DMS53 (cell line): ENCODE data around the gene SPIRE1.

Experiments used
- DNase-seq: peaks from one replicate; lab custom pipeline; 2025; lab: John Stamatoyannopoulos, UW

The SPIRE1 gene

DNA sequence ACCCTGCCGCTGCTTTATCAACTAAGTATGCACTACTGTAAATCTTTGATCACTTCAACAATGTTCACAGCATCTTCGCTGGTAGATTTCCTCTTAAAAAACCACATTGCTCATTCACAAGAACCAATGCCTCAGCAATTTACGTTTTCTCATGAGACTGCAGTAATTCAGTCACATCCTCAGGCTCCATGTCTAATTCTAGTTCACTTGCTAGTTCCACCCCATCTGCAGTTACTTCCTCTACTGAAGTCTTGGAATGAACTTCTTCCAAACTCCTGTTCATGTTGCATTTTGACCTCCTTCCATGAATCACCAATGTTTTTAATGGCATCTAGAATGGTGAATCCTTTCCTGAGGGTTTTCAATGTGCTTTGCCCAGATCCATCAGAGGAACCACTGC is 214.4 kb downstream of the SPIRE1 start:
- DNase-seq = no peak

DNA sequence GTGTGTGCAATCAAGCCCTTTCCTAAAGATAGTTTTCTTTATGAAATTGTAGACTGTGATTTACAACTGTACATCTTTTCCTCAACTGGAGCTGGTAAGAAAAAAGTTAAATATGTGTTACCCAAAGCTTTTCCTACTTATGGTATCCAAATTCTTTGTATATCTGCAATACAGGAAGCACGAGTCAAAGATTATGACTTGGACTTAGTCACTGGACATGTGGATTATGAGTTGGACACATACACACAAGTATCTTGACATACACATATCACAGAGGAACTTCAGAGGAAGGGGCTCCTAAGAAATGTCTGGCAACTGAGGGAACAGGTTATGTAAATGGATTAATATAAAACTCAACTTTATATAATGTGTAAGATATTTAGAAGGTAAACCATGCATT is 215.0 kb downstream of the SPIRE1 start:
- no peak for DNase-seq

DNA sequence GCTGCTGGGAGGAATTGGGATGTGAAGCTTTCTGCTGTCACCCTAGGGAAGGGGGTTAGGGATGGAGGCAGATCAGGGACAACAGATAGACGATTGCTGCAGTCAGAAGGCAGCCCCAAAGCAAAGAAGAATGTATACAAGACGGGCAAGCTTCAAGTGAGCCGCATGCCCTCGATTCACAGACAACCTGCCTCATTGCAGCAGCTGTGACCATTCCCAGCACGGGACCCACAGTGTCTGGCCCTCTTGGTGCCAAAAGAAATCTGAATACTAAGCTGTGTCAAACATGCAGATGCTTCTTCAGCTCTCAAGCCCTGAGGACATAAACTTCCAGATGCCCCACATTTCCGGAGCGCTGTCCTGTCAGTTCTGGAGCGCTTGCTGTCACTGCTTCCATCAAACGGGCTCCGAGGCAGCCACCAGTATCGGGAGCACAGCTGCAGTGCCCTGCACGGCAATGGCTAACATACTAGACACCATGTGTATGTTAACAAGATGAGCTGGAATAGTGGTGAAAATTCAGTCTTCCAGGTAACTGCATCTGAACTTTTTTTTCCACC is 216.4 kb downstream of the SPIRE1 start:
- peak; percentile 77 for DNase-seq

DNA sequence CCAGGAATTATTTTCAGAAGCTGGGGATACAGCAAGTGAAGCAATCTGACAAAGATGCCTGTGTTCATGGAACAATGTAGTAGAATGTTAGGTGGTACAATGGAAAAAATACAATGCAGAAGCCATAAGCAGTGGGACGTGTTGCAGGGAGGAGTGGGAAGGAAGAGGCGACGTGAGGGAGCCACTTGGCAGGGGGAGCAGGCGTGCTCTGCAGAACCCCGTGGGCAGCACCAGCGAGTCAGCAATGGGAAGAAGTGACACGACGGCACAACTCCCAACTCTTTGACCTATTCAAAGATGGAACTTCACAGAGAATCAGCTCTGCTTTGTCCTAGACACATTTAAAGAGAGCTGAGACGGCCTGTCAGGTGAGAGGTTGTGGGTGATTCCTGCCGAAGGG is 219.7 kb downstream of the SPIRE1 start:
- no peak for DNase-seq

DNA sequence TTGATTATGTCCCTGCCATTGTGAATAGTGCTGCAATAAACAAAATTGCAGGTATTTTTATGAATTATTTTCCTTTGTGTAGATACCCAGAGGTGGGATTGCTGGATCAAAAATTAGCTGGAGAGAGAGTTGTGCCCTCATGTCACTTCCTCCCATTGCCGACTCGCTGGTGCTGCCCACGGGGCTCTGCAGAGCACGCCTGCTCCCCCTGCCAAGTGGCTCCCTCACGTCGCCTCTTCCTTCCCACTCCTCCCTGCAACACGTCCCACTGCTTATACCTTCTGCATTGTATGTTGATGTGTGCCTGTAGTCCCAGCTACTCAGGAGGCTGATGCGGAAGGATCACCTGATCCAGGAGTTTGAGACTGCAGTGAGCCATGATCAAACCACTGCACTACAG is 222.0 kb downstream of the SPIRE1 start:
- no peak for DNase-seq

DNA sequence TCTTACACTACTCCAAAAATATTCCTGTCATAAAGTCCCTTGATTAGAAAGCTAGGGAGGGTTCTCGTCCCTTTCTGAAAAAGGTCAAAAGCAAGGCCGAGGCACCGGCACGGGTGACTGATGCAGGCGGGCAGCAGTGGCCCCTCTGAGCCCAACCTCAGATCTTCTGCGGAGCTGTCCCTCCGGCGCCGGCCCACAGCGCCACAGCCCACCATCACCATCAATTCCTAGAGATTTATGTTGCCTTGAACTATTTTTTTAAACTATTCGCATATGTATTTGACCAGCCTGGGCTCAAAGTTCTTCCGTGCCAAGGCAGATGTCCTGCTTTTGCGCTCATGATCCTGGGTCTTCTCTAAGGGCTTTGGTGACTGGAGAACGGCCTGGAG is 223.4 kb downstream of the SPIRE1 start:
- DNase-seq = no peak

DNA sequence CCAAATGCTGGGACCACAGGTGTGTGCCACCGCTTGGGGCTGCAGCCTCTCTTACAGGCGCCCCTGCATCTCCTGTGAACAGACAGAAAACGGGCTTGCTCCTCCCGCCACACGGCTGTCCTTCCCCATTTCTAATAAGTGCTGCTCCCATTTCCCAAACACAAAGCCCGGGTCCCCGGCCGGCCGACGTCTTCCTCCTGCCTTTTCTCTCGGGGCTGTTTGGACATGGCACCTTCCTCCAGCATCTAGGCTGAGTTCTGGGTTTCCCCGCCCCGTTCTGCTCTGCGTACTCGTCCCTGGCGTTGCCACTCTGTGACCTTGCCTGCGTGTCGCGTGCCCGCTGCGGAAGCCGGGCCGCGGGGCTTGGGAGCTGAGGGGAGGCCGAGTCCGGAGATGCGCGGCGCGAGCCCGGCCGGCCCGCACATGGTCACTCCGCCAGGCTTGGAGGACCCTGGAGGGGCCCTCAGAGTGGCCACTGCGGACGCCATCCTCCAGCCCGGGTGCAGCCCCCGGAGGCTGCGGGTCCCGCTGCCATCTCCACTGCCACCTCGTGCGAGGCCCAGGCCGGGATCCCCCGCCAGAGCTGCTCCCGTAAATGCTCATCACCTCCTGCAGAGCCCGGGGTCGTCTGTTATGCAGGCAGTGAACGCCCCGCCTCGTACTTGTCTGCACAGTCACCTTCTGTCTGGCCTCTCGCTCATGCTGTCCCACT is 223.9 kb downstream of the SPIRE1 start:
- DNase-seq = no peak

DNA sequence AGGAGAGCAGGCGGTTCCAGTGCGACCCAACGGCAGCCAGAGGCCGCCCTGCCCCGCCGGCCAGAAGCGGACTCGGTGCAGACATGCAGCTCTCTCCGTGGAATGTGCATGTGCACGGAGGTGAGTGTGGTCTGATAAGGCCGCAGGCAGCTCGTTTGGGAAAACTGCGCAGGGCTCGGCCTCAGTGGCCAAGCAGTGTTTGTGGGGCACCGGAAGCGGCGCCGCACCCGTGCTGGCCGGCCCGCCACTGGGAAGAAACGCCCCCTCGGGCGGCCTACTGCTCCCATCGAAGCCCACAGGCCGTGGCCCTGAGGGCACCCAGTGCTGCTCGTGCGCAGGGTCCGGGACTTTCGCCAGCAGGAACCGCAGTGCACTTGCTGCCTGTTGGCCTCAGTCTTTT is 225.0 kb downstream of the SPIRE1 start:
- no peak for DNase-seq

DNA sequence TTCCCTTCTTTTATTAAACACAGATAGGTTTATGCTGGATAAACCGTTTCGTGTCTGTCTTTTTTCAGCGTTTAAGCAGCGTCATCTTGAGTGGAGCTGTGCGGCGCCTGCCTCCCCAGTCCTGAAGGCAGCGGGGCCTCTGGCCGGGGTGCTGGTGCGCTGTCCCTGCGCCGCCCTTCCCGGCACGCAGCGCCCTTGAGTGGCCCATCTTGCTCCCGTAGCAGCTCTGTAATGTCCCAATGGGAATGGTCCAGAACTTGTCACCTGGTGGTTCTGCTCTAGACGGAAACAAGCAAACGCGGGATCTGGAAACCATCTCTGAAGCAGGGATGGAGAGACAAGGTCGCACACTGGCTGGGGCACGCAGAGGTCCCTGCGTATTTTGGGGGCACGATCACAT is 225.7 kb downstream of the SPIRE1 start:
- no peak for DNase-seq

DNA sequence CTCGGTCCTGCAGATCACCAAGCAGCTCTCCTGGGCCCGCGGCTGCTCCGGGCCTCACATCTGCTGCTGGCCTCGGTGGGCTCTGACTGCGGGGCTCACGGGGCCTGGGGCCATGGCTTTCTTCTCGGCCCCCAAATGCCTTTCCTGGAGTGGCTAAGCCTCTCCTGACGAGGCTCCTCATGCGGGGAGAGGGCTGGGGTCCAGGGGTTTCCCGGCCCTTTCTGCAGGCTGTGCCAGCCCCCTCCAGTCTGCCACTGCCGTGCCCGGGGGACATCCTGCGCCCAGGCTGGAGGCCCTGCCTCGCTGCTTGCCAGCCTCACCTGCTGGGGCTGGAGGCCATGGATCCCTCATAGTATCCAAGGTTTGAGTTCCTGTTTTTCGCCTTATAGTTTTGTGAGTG is 226.3 kb downstream of the SPIRE1 start:
- DNase-seq = no peak

DNA sequence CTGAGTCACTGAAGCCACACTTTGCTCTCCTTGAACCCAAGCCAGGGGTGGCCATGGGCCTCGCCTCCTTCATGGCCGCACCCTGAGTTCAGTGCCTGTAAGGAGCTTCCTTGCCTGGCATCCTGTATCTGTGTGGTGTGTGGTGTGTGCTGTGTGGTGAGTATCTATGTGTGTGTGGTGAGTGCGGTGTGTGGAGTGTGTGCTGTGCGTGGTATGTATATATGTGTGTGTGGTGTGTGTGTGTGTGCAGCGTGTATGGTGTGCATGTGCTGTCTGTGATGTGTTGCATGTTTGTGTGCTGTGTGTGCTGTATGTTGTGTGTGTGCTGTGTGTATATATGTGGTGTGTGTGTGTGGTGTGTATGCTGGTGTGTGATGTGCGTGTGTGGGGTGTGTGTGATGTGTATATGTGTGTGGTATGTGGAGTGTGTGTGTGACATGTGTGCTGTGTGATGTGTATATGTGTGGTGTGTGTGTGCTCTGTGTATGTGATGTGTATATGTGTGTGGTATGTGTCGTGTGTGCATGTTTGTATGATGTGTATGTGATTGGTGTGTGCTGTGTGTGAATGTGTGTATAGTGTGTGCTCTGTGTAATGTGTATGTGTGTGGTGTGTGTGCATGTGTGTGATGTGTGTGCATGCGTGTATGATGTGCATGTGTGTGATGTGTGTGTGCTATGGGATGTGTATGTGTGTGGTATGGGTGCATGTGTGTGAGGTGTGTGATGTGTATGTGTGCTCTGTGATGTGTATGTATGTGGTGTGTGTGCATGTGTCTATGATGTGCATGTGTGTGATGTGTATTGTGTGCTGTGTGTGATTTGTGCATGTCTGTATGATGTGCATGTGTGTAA is 227.5 kb downstream of the SPIRE1 start:
- DNase-seq = no peak

DNA sequence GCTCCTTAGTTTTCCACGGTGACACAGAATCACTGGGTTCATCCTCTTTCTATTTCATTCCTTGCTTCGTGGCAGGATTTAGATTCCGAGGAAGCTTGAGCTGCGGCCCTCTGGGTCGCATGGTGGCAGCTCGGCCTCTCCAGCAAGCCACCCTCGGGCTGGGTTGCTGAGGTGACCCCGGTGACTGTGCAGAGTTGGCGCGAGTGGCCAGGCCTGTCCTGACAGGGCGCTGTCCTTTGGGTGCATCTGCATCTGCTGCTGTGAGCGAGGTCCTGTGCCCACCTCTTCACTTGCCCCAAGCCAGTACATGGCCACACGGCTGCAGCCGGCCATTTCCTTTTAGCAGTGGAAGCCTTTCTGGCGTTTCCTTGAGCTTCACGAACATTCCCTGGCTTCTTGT is 228.4 kb downstream of the SPIRE1 start:
- DNase-seq = no peak

DNA sequence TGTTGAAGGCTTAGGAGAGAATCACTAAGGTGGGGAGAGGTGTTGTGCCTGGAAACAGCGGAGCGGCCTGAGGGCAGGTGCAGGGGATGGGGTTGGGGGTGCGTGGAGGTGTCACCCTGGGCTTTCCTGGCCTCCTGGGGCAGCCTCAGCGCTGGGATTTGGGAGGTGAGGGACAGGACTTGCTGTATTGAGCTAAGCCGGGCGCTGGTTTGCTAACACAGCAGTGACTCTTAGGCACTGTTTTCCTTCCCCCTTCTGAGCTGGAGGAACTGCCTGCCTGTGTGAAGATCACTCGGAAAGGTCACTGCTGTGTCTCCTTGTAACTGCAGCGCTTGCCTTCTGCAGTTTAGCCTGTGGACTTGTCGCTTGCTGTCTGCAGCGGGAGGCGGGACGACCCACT is 229.0 kb downstream of the SPIRE1 start:
- no peak for DNase-seq

DNA sequence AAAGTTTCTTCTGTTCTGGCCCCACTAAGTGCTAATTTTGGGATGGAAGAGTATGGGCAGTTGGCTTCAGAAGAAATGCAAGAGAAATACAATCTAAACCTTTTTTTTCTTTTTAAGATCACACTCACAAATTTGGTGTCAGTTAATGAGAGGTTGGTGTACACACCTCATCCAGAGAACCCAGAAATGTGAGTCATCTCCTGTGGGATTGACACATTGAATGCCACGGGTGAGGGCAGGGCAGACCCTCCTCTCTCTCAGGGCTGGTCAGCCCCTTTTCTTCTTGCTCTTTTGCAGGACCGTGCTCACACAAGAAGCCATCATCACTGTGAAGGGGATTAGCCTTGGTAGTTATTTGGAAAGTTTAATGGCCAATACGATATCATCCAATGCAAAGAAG is 231.0 kb downstream of the SPIRE1 start:
- DNase-seq = no peak

DNA sequence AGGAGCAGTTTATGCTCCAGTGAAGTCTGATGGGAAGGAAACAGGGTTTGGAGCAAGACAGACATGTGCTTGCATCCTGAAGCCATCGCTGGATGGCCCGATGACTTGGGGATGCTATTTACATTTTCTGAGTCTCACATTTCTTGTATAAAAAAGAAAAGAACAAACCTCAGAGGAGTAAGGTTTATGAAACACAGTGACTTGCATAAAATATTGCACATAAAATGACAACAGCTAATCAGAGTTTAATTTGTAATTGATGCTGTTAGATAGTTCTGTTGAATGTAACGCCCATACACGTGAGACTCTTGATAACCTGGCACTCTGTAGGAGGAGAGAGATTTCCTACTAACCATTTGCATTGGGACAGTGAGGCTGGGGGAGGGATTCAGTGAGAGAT is 233.7 kb downstream of the SPIRE1 start:
- DNase-seq = no peak

DNA sequence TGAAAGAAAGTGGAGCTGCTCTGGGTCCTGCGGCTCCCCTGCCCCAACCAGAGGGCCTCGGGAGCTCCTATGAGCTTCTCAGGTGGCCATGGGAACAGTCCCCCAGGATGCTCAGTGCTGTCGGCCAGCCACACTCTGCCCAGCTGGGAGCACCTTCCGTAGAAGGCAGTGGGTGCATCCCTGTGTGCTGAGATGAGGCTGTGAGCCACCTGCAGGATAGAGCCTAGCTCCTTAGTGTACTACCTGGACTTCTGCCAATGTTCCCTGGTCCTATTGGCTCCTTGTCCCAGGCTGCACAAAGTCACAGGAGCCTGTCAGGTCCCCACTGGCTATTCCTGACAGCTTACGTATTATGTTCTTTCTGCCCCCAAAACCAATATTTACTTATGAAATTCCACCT is 234.1 kb downstream of the SPIRE1 start:
- DNase-seq = peak; percentile 71

DNA sequence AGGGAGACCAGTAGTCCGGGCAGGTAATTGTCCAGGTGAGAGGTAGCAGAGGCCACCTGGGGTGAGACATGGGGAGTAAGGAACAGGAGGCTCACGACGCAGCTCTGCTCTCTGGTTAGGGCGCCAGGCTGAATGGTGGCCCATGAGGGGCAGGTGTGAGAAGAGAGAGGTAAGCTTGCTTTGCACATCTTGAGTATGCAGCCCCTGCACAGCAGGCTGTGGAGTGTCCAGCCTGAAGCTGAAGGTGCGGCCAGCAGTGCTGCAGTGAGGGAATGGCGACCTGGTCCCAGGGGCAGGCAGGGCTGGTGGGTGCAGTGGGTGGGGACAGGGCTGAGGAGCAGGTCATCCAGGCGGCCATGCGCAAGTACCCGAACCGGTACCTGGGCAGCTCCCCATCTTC is 234.5 kb downstream of the SPIRE1 start:
- DNase-seq = no peak

DNA sequence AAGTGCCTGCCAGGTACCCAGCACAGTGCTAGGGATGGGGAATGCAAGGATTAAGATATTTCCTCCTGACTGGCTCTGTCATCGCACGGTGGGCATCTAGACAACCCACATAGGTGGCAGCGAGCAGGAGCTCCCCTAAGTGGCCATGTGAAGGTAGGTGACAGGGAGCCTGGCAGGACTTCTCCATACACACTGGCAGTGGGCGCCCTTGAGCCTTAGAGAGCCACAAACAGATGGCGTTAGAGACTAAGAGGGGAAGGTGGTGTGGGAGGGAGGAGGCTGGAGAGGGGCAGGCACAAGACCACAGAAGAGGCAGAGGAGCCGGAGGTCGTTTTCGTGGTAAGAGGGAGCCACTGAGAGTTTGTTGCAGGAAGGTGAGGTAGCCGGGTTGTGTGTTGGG is 235.0 kb downstream of the SPIRE1 start:
- DNase-seq = peak; percentile 63

DNA sequence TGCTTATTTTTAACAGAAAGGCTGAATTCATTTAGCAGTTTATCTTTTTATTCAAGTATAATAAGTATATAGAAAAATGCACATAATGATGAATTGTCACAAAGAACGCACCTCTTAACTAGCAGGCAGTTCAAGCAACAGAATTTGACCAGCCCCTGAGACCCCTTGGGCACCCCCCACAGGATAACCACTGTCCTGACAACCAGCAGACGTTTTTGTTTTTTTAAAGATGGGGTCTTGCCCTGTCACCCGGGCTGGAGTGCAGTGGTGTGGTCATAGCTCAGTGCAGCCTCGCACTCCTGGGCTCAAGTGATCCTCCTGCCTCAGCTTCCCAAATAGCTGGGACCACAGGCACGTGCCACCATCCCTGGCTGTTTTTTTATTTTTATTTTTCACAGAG is 236.2 kb downstream of the SPIRE1 start:
- DNase-seq = no peak

DNA sequence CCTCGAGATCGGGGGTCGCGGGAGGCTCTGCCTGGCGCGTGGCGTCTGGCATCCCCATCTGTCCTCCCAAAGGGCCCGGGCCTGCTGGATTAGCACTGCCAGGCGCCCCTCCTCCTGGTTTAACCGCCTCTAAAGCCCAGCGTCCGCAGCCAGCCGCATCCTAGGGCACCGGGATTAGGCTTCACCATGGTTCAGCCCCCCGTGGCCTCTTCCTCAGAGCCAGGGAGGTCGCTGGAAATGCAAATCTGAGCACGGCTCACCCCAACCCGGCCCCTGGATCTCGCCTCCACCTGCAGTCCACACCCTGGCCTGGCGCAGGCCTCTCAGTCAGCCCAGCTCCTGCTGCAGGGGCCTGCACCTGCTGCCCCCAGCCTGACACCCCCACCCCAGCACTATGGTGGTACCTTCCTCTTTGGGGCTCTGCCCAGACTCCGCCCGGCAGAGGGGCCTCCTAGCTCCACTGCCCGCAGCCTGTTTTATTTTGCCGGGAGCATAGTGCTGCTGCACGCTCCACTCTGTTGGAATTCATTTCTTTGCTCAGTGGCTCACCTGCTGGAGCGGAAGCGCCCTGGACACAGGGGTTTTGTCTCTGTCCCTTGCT is 237.0 kb downstream of the SPIRE1 start:
- peak; percentile 56 for DNase-seq

DNA sequence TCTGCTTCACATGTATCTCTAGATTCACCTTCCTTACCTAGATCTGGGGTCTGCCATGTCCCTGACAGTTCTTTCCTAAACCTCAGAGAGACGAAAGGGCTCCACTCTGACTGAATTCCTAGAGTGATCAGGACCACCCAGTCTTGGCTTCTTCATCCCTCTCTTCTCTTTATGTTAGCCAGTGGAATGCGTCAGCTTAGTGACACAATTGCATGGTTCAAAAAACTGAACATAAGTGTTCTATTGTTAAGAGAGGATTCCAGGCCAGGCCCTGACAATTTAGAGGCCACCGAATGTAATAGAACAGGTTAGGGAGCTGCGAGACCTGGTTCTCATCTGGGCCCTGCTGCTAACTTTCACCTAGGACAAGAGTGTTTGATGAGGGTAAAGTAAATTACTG is 240.2 kb downstream of the SPIRE1 start:
- DNase-seq = no peak

DNA sequence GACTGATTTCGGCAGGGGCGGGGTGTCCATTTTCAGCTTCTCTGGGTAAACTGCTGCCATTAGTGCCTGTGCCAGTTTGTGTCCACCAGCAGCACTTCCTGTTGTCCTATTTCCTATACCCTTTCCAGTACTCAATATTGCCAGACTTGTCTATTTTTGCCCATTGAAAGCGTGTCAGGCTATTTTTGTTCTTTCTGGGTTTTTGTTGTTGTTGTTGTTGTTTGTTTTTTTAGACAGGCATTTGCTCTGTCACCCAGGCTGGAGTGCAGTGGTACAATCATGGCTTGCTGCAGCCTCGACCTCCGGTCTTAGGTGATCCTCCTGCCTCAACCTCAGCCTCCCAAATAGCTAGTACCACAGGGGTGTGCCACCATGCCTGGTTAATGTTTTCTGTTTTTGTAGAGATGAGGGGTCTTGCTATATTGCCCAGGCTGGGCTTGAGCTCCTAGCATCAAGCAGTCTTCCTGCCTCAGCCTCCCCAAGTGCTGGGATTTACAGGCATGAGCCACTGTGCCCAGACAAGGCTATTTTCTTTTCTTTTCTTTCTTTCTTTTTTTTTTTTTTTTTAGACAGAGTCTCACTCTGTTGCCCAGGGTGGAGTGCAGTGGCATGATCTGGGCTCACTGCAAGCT is 241.7 kb downstream of the SPIRE1 start:
- DNase-seq = no peak

DNA sequence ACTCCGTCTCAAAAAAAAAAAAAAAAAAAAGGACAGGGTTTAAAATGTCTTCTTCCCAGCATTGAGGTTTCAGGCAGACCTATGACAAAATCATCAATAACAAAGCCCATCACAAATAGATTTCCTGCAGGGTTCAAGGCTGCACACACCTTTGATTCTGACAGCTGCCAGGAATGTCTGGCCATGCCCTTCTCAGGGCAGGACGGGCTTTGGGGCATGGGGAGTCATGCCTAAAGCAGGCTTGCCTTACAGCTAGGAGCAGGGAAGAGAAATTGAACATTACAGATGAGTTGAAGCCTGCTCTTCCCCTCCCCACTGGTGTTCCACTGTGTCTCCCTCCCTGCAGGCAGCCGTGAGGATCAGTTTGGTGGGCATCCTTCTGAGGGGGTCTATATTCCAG is 246.5 kb downstream of the SPIRE1 start:
- DNase-seq = no peak
